Tibial nerve (tissue), 4 donors: ENCODE data around the gene PPHLN1. TPM values are rescaled to one million over a fixed set of nuclear protein-coding genes. Genes with fewer than 3 reads are reported as not detected.
A peak's percentile ranks its signal among the peaks of the same experiment; 100 is the strongest.

ENCODE experiments used
- DNase-seq, 2 donors: peaks; one replicate each; pipeline ENCODE4 v3.0.0-alpha.2; 2019; ENCODE audit warnings: low spot score in 2 of 2
- H3K27ac ChIP-seq, 4 donors: fragments of 200-600 bp; sonication (generic) in 3 of 4; one replicate each; pipeline ENCODE4 v1.5.1; 2017 to 2019; ENCODE audit warnings: mild to moderate bottlenecking in 1 of 4
- H3K27me3 ChIP-seq, 2 donors: fragments of 200-600 bp; sonication (generic) in 1 of 2; one replicate each; pipeline versions ENCODE4 v1.5.1 to v1.6.0; 2017 to 2019
- H3K36me3 ChIP-seq, 3 donors: fragments of 200-600 bp; sonication (generic); one replicate each; pipeline ENCODE4 v1.5.1; 2018 to 2019
- H3K4me1 ChIP-seq, 4 donors: fragments of 200-600 bp; sonication (generic) in 3 of 4; one replicate each; pipeline ENCODE4 v1.5.1; 2017 to 2019
- H3K4me3 ChIP-seq, 4 donors: fragments of 200-600 bp; sonication (generic) in 3 of 4; one replicate each; pipeline ENCODE4 v1.5.1; 2017 to 2019; ENCODE audit warnings: mild to moderate bottlenecking in 1 of 4, moderate library complexity in 1 of 4
- H3K9me3 ChIP-seq, 4 donors: fragments of 200-600 bp; sonication (generic) in 3 of 4; one replicate each; pipeline ENCODE4 v1.5.1; 2017 to 2019
- CTCF ChIP-seq, 5 experiments: fragments of 200-600 bp in 3 of 5; fragments of 450-650 bp in 2 of 5; sonication (generic) in 3 of 5; IDR thresholded peaks; one replicate each; pipeline ENCODE4 v1.5.1; 2016 to 2019; ENCODE audit warnings: antibody characterized with exemption in 5 of 5, mild to moderate bottlenecking in 3 of 5, moderate library complexity in 2 of 5
- EP300 ChIP-seq, 2 donors: sonication (generic); formaldehyde crosslinking; IDR thresholded peaks; one replicate each; pipeline ENCODE4 v1.6.1; 2017; ENCODE audit warnings: antibody characterized with exemption in 2 of 2, mild to moderate bottlenecking in 1 of 2
- POLR2A ChIP-seq, 2 donors: fragments of 450-650 bp; IDR thresholded peaks; one replicate each; pipeline ENCODE4 v1.6.1; 2017; ENCODE audit warnings: antibody characterized with exemption in 2 of 2, mild to moderate bottlenecking in 2 of 2, moderate library complexity in 2 of 2
- WGBS, 2 donors: methylation state at CpG; one replicate each; pipeline ENCODE4 v1.1.5; 2018; 5-methylcytosine and 5-hydroxymethylcytosine counted together
- small RNA-seq: library from RNA; depleted of rRNA; stranded (forward); fragments of <200 nt; gene quantifications from one replicate; pipeline ENCODE3, GENCODE V24; 2016
- total RNA-seq, 4 donors: library from RNA; depleted of rRNA; stranded (reverse); fragments of >200 nt; gene quantifications; one replicate each; pipeline ENCODE4 v1.1.0, GENCODE V29; 2016

Gene PPHLN1
- total RNA-seq, 4 donors from 2014 or later, result 38.6 to 64.5 (median 51.7) TPM

- H3K27ac ChIP-seq, result peak overlapping the region; percentile 37 to 92 (median 88)
- H3K27me3 ChIP-seq, result no peaks in the 10 kb centered on the region
- 1 to 2% methylated on average over 10 to 26 of the region's 30 CpGs for WGBS, 2 donors
- no peaks in the 10 kb centered on the region for H3K36me3 ChIP-seq
- TF ChIP-seq EP300 (IDR thresholded peaks at IDR 0.05), result no peak
- TF ChIP-seq CTCF (IDR thresholded peaks at IDR 0.05), result no peak
- TF ChIP-seq POLR2A (IDR thresholded peaks at IDR 0.05), result no peak
- no peaks in the 10 kb centered on the region for H3K9me3 ChIP-seq
- peaks cover 0 to 58% (median 7%) of the 10 kb centered on the region in 4 donors for H3K4me1 ChIP-seq
- DNase-seq, result no peak
- peak overlapping the region; percentile 44 to 95 (median 77) for H3K4me3 ChIP-seq
These were observed 157.5 kb downstream of the PPHLN1 start for GRCh38 chr12:42483521-42483790.

GRCh38 chr12:42484996-42485395 lies 159.0 kb downstream of the PPHLN1 start:
- H3K27ac ChIP-seq, result peak overlapping the region in 2 of 4 donors; percentile 87 to 92
- H3K36me3 ChIP-seq, result no peaks in the 10 kb centered on the region
- no peak for DNase-seq
- H3K4me1 ChIP-seq, result peaks cover 0 to 48% (median 7%) of the 10 kb centered on the region in 4 donors
- H3K9me3 ChIP-seq, result no peaks in the 10 kb centered on the region
- H3K4me3 ChIP-seq, result peak overlapping the region in 1 of 4 donors; percentile 95
- WGBS, 2 donors, result 38 to 43% methylated on average over 3 of the region's 3 CpGs
- no peaks in the 10 kb centered on the region for H3K27me3 ChIP-seq
- no peak for TF ChIP-seq CTCF (IDR thresholded peaks at IDR 0.05)

GRCh38 chr12:42485823-42486222 lies 159.9 kb downstream of the PPHLN1 start:
- H3K27ac ChIP-seq, result peak overlapping the region in 1 of 4 donors; percentile 87
- no peak overlapping the region for H3K4me3 ChIP-seq
- H3K4me1 ChIP-seq, result peaks cover 0 to 41% (median 7%) of the 10 kb centered on the region in 4 donors
- H3K27me3 ChIP-seq, result no peaks in the 10 kb centered on the region
- 72 to 81% methylated on average over 3 of the region's 3 CpGs for WGBS, 2 donors
- TF ChIP-seq EP300 (IDR thresholded peaks at IDR 0.05), result no peak
- TF ChIP-seq CTCF (IDR thresholded peaks at IDR 0.05), result no peak
- no peak for TF ChIP-seq POLR2A (IDR thresholded peaks at IDR 0.05)
- H3K9me3 ChIP-seq, result no peaks in the 10 kb centered on the region
- no peaks in the 10 kb centered on the region for H3K36me3 ChIP-seq
- DNase-seq, result no peak

GRCh38 chr12:42486407-42486806 lies 160.4 kb downstream of the PPHLN1 start:
- 55% methylated on average over 2 of the region's 2 CpGs for WGBS, 2 donors

GRCh38 chr12:42490261-42490842 lies 164.4 kb downstream of the PPHLN1 start:
- H3K9me3 ChIP-seq, result no peaks in the 10 kb centered on the region
- no peak for DNase-seq
- peaks cover 0 to 13% (median 0%) of the 10 kb centered on the region in 4 donors for H3K4me1 ChIP-seq
- no peaks in the 10 kb centered on the region for H3K36me3 ChIP-seq
- TF ChIP-seq CTCF (IDR thresholded peaks at IDR 0.05) (no peak), EP300 (IDR thresholded peaks at IDR 0.05) (no peak), POLR2A (IDR thresholded peaks at IDR 0.05) (no peak)
- peak overlapping the region in 2 of 4 donors; percentile 13 to 18 for H3K27ac ChIP-seq
- H3K27me3 ChIP-seq, result no peaks in the 10 kb centered on the region
- 81 to 84% methylated on average over 5 of the region's 5 CpGs for WGBS, 2 donors
- H3K4me3 ChIP-seq, result no peak overlapping the region

More at GRCh38 chr12:42486407-42486806, 160.4 kb downstream of the PPHLN1 start:
- H3K36me3 ChIP-seq, result no peaks in the 10 kb centered on the region
- DNase-seq, result no peak
- H3K9me3 ChIP-seq, result no peaks in the 10 kb centered on the region
- H3K4me3 ChIP-seq, result no peak overlapping the region
- H3K27ac ChIP-seq, result peak overlapping the region in 1 of 4 donors; percentile 40
- peaks cover 0 to 36% (median 7%) of the 10 kb centered on the region in 4 donors for H3K4me1 ChIP-seq
- TF ChIP-seq POLR2A (IDR thresholded peaks at IDR 0.05), result no peak
- TF ChIP-seq EP300 (IDR thresholded peaks at IDR 0.05), result no peak
- TF ChIP-seq CTCF (IDR thresholded peaks at IDR 0.05), result no peak
- no peaks in the 10 kb centered on the region for H3K27me3 ChIP-seq

Small RNAs within 50 kb of the gene (small RNA-seq; reads per million reads assigned to genes)
- gene MIR7851 (not detected), gene RF00019 (not detected), gene RF00090 (not detected), gene RNU6-249P (not detected)

Other genes starting within 250 kb of the PPHLN1 start
- 10 to 100 TPM; 14.7 to 25.3 (median 22.8) TPM for gene GXYLT1, start 181.3 kb upstream of the PPHLN1 start, total RNA-seq
- gene YAF2, start 87.9 kb upstream of the PPHLN1 start, total RNA-seq, result 10 to 100 TPM; 25.7 to 66.0 (median 38.7) TPM
- gene ZCRB1, start 73 bp upstream of the PPHLN1 start, total RNA-seq, result 10 to 100 TPM; 19.8 to 44.8 (median 32.3) TPM